ENCODE results near the gene LLPH. TPM values are rescaled to one million over a fixed set of nuclear protein-coding genes. Genes with fewer than 3 reads are reported as not detected.

Gene LLPH
- total and polyA plus RNA-seq, 2 of the 13 experiments (the other 11 are each of a cell fraction or from before 2014, with no cell fraction given): 4.2 to 25.6 TPM

- H3K79me2 ChIP-seq (ENCODE audit: insufficient read depth, low read length): peaks cover 32% of the 10 kb centered on the region
- CTCF ChIA-PET (ENCODE audit: low intra/inter-chr PET ratio, low total read pairs): no interaction called here
- 97% methylated on average over 2 of the region's 2 CpGs for WGBS (ENCODE audit: low lambda C conversion rate)
Observed at GRCh38 chr12:66162701-66163100, 32.2 kb upstream of the LLPH start.

GRCh38 chr12:66160704-66161103 is 30.2 kb upstream of the LLPH start:
- CTCF ChIA-PET (ENCODE audit: low intra/inter-chr PET ratio, low total read pairs): no interaction called here
- H3K27ac ChIP-seq (ENCODE audit: extremely low read length, insufficient read depth, low read length): no peak overlapping the region
- TF ChIP-seq ZNF501 (CRISPR knock-in tag; IDR thresholded peaks at IDR 0.05) (no peak), ZFAT (CRISPR knock-in tag; conservative IDR thresholded peaks at IDR 0.05) (no peak), HNRNPK (IDR thresholded peaks at IDR 0.05; ENCODE audit: low read depth, low read length, poor library complexity, severe bottlenecking) (no peak), NAIF1 (CRISPR knock-in tag; IDR thresholded peaks at IDR 0.05; ENCODE audit: borderline replicate concordance) (no peak), SUZ12 (IDR thresholded peaks at IDR 0.05; ENCODE audit: low read depth, low read length) (no peak), CAMTA2 (CRISPR knock-in tag; IDR thresholded peaks at IDR 0.05; ENCODE audit: borderline replicate concordance) (no peak), HNRNPL (IDR thresholded peaks at IDR 0.05; ENCODE audit: low read depth, low read length) (no peak), PITX1 (CRISPR knock-in tag; IDR thresholded peaks at IDR 0.05) (no peak), GRHL1 (CRISPR knock-in tag; conservative IDR thresholded peaks at IDR 0.05) (no peak), ZNF264 (CRISPR knock-in tag; IDR thresholded peaks at IDR 0.05) (no peak)
- POLR2A ChIA-PET: no interaction called here
- H3K9ac ChIP-seq (ENCODE audit: insufficient read depth, low read depth, low read length): no peak overlapping the region
- H2AFZ ChIP-seq (ENCODE audit: low read length): no peak overlapping the region
- H3K9me3 ChIP-seq (ENCODE audit: low read length): peaks cover 10% of the 10 kb centered on the region
- H3K27me3 ChIP-seq (ENCODE audit: control insufficient read depth in 1 of 2, insufficient read depth in 2 of 2, low read length in 2 of 2): no peaks in the 10 kb centered on the region
- no peaks in the 10 kb centered on the region for H3K4me1 ChIP-seq (ENCODE audit: insufficient read depth, low read length)
- no peak for ATAC-seq
- no peak overlapping the region for H3K4me3 ChIP-seq (replicated peaks in 1 of 3; ENCODE audit: insufficient read depth in 1 of 3, low read depth in 2 of 3, low read length in 3 of 3)
- in situ Hi-C loops (cut with HindIII; ENCODE audit: extremely low pct_ligation_motif_present, low pct_unique_long_range_greater_than_20kb): no loop called here
- no peaks in the 10 kb centered on the region for H3K36me3 ChIP-seq (replicated peaks in 1 of 2; ENCODE audit: control insufficient read depth in 1 of 2, insufficient read depth in 2 of 2, low read length in 2 of 2)
- H4K20me1 ChIP-seq (ENCODE audit: insufficient read depth, low read length): no peaks in the 10 kb centered on the region
- WGBS (ENCODE audit: low lambda C conversion rate): 95% methylated on average over 17 of the region's 28 CpGs
- DNase-seq (ENCODE audit: low spot score): no peak
- no peak overlapping the region for H3K4me2 ChIP-seq (ENCODE audit: low read depth, low read length)
- peaks cover 19% of the 10 kb centered on the region for H3K79me2 ChIP-seq (ENCODE audit: insufficient read depth, low read length)
- BruUV-seq (replicated peaks): no TSS peak
- intact Hi-C loops (cut with micrococcal nuclease; ENCODE audit: unreplicated experiment): no loop called here
- FAIRE-seq: no peak

More at GRCh38 chr12:66162701-66163100, 32.2 kb upstream of the LLPH start:
- H3K27ac ChIP-seq (ENCODE audit: extremely low read length, insufficient read depth, low read length): no peak overlapping the region
- no peak for DNase-seq (ENCODE audit: low spot score)
- H3K27me3 ChIP-seq (ENCODE audit: control insufficient read depth in 1 of 2, insufficient read depth in 2 of 2, low read length in 2 of 2): no peaks in the 10 kb centered on the region
- TF ChIP-seq ZNF7 (CRISPR knock-in tag; IDR thresholded peaks at IDR 0.05) (no peak), HHEX (CRISPR knock-in tag; IDR thresholded peaks at IDR 0.05) (no peak), DR1 (CRISPR knock-in tag; IDR thresholded peaks at IDR 0.05) (no peak), ZNF597 (CRISPR knock-in tag; IDR thresholded peaks at IDR 0.05) (no peak)
- H4K20me1 ChIP-seq (ENCODE audit: insufficient read depth, low read length): no peaks in the 10 kb centered on the region
- no TSS peak for BruUV-seq (replicated peaks)
- no peak overlapping the region for H2AFZ ChIP-seq (ENCODE audit: low read length)
- H3K9me3 ChIP-seq (ENCODE audit: low read length): peaks cover 10% of the 10 kb centered on the region
- H3K4me3 ChIP-seq (replicated peaks in 1 of 3; ENCODE audit: insufficient read depth in 1 of 3, low read depth in 2 of 3, low read length in 3 of 3): no peak overlapping the region
- H3K9ac ChIP-seq (ENCODE audit: insufficient read depth, low read depth, low read length): no peak overlapping the region
- H3K36me3 ChIP-seq (replicated peaks in 1 of 2; ENCODE audit: control insufficient read depth in 1 of 2, insufficient read depth in 2 of 2, low read length in 2 of 2): no peaks in the 10 kb centered on the region
- ATAC-seq: no peak
- H3K4me2 ChIP-seq (ENCODE audit: low read depth, low read length): no peak overlapping the region
- peaks cover 15% of the 10 kb centered on the region for H3K4me1 ChIP-seq (ENCODE audit: insufficient read depth, low read length)
- FAIRE-seq: no peak
- intact Hi-C loops (cut with micrococcal nuclease; ENCODE audit: unreplicated experiment): no loop called here
- in situ Hi-C loops (cut with HindIII; ENCODE audit: extremely low pct_ligation_motif_present, low pct_unique_long_range_greater_than_20kb): no loop called here
- POLR2A ChIA-PET: no interaction called here
